Epidermal melanocyte (primary cell): ENCODE data around the gene OR5J2.
"Not testable (repeated sequence)": the region's sequence is repeated elsewhere in the genome, so short reads cannot be mapped to it uniquely, and the experiment has no call there.

Experiments used
- DNase-seq: peaks from one replicate; pipeline ENCODE4 v3.0.0; 2011; ENCODE audit warnings: low spot score; ENCODE audit not compliant: insufficient read length

Gene OR5J2

DNA sequence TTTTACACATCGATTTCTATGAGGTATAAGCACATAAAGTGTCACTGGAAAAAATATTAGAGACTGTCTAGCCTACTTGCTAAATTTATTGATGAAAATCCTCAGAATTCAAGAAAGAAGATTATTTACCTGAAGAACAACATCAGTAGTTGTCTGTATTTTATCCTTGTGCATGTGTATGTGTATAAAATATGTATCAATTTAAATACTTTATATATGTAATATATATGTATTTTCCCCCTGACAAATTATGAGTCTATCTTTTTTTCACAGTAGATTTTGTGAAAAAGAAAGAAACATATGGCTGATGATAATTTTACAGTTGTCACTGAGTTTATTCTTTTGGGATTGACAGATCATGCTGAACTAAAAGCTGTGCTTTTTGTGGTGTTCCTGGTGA is at the start of gene OR5J2:
TSS of gene OR5J2 (plus strand) at position 301 of the 400 bp plus-strand sequence. CDS start at position 301, 0 bp downstream.
- DNase-seq: no peak

DNA sequence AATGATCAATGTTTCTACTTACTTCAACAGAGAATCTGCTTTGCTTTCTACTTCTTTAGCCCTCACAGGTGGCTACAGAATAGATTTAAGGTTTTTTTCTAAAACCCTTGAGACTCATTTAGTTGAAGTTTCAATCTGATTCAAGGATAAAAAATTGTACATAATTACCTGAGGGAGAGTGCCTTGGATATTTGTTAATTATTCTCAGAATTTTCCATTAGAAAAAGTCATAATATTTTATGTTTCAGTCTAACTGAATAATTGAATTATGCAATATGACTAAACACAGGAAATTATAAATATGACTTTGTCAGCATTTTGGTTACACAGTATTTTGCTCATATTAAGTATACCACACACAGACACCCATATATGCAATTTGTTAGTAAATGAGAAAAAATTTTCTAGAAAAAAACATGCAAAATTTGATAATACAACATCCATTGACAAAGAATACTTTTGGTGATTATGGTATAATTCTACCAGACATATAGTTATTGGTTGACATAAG is 36.2 kb upstream of the OR5J2 start, which contains the start of gene OR8J3:
TSS of gene OR8J3 (minus strand) at position 51 of the 511 bp plus-strand sequence. CDS start 2,483 bp downstream, outside the sequence.
- DNase-seq: no peak

DNA sequence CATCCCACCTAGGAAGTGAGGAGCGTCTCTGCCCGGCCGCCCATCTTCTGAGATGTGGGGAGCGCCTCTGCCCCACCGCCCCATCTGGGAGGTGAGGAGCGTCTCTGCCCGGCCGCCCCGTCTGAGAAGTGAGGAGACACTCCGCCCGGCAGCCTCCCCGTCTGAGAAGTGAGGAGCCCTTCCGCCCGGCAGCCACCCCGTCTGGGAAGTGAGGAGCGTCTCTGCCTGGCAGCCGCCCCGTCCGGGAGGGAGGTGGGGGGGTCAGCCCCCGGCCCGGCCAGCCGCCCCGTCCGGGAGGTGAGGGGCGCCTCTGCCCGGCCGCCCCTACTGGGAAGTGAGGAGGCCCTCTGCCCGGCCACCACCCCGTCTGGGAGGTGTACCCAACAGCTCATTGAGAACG is 32.7 kb upstream of the OR5J2 start:
- DNase-seq: not testable (repeated sequence)

GRCh38 chr11:56151376-56151775 is 25.0 kb upstream of the OR5J2 start:
- DNase-seq: no peak

DNA sequence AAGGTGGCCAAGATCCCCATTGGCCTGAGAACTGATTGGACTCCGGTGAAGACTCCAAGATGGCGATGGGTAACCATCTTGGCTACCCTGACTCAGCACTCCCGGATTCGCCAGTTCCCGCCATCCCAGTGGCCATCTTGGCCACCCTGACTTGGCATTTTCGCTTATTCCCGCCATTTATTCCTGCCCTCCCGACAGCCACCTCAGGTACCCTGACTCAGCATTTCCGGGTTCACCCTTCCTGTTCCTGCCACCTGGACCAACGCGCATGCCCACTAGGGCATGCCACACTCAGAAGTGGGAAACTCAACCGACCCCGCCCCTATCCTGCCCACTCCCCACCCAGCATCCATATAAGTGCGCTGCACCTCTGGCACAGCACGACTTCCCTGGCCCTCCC is 24.1 kb upstream of the OR5J2 start:
- no peak for DNase-seq

DNA sequence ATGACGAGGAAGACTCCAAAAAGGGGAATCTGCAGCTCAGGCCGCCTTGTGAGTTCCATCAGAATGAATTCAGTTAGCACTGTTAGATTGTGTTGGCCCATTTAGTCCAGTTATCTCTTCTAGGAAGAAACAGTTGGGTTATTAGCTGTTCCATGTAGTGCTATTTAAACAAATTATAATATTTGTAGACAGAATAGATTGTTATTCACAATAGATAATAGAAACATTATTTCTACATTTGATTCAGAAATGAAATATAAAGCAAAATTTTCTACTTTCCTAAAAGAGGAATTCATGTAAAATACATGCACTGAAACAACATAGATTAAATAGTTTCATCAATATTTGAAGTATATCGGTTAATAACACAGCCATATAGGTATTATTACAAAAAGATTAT is 16.2 kb upstream of the OR5J2 start, which contains the start of gene OR8K5:
TSS of gene OR8K5 (minus strand) at position 101 of the 400 bp plus-strand sequence. CDS start at position 101, 0 bp downstream.
- DNase-seq: no peak

- DNase-seq: no peak
These were observed 12.6 kb upstream of the OR5J2 start for GRCh38 chr11:56163804-56164203.

DNA sequence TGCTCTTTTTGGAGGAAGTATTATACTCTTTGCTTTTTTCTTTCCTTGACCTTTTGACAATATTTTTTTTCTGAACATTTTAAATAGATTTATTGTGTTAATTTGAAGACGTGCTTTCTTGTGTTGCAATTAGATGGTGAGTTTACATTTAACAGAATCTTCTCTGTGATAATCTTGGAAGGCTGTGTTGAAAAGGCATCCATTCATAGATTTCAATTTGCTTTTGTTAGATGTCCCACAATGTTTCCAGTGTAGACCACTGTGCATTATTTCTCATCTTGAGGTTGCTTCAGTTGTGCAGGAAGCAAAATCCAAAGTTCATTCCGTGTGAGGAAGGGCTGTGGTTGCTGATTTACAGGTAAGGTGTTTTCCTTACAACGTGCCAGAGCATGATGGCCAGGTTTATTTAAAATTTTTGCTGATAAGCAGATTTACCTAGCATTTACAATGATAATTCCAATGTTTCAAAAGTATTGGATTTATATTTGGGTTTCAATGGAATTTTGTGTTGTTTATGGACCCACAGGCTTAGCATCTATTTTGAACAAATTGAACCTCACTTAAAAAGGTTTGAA is 4.1 kb upstream of the OR5J2 start:
- no peak for DNase-seq

DNA sequence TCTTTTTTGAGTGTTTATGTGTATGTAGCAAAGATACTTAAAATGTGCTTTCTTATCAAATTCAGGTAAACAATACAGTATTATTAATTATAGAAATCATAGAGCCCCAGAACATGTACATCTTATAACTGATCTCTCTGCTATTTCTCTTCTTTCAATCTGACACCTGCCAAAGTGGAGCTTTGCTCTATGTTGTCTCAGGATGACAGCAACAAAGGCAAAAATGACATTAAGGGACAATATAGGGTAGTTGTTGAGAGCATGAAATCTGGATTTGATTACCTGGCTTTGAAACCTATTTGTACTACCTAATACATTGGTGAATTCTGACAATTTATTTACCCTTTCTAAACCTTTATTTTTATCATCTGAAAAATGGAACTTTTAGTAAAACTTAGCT is 7.0 kb downstream of the OR5J2 start:
- no peak for DNase-seq

DNA sequence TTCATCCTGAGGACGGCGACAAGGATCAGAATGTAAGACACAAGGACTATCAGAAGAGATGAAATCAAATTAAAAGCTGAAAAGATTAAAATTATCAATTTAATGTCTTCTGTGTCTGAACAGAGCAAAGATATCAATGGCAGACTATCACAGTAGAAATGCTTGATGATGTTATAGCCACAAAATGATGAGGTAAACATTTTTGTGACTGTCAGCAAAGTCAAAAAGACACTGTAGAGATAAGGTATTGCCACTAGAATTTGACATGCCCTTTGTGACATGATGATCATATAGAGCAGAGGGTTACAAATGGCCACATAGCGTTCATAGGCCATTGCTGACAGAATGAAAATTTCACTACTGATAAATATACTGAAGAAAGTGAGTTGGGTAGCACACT is 12.2 kb downstream of the OR5J2 start:
- no peak for DNase-seq

DNA sequence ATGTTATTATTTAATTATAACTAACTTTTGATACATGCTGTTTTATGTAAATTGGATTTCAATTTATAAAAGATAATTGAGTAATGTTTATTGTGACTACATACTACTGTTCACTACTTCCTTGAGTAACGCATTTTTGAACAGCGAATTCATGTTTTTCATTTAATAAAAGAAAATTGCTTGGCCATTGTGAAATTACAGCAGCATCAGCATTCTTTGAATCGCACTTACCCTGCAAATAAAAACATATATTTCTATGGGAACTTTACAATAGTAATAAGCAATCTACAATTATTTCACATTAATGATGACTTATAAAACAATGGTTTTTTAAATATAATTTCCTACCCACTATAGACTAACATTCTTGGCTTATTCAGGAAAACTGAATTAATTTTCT is 20.3 kb downstream of the OR5J2 start:
- DNase-seq: no peak

DNA sequence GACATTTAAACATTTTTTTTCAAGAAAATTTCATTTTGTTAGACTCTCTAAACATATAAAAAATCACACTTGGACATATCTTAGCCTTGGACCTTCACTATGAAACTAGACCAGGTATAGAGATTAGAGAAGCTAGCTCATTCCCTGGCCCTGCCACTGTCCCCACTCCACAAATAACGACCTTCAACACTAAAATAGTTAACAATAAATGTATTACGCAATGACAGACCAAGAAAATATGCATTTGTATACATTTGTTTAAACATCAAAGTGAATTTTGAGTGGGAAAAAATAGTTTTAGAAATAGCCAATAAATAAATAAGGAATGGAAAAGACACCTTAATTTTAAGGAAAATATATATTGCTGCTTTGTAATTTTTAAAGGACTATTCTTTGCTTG is 20.9 kb downstream of the OR5J2 start:
- DNase-seq: no peak

DNA sequence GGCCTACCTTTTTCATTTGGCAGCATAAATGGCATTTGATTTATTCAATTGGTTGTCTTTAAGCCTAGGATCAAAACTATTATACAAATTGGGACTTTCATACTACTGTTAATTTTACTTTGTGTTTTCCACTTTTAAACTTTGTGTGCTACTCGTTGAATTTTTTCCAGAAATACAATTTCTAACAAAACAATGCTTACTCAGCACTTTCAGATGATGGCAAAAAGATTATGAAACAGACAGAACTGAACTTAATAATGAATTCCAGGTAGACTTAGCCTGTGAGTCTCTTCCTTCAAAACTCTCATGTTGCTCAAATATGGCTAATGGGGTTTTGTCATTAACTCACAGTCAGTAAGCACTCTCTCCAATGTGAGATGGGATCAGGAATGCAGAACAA is 31.4 kb downstream of the OR5J2 start:
- no peak for DNase-seq

GRCh38 chr11:56214537-56214936 is 38.1 kb downstream of the OR5J2 start:
- DNase-seq: no peak

GRCh38 chr11:56219735-56220134 is 43.3 kb downstream of the OR5J2 start:
- DNase-seq: not testable (repeated sequence)
